BLaER1 treated with 17β-estradiol and CSF1 and Interleukin-3, amounts not matched to agents 10 nM and 100 nM (cell line): ENCODE data around the gene EXOC2.

ENCODE experiments used
- H3K27ac ChIP-seq, 11 experiments: shearing (Covaris generic); formaldehyde crosslinking; 2 replicates each; pipeline ENCODE4 v1.8.1; 2022
- H3K27me3 ChIP-seq, 11 experiments: shearing (Covaris generic); formaldehyde crosslinking; 2 replicates each; pipeline ENCODE4 v1.8.1; 2022
- H3K36me3 ChIP-seq, 11 experiments: shearing (Covaris generic); formaldehyde crosslinking; 2 replicates each; pipeline ENCODE4 v1.8.1; 2022
- H3K4me1 ChIP-seq, 10 experiments: shearing (Covaris generic); formaldehyde crosslinking; 2 replicates each; pipeline ENCODE4 v1.8.1; 2022
- H3K4me2 ChIP-seq, 11 experiments: shearing (Covaris generic); formaldehyde crosslinking; 2 replicates each; pipeline ENCODE4 v1.8.1; 2022
- H3K4me3 ChIP-seq, 10 experiments: shearing (Covaris generic); formaldehyde crosslinking; 2 replicates each; pipeline ENCODE4 v1.8.1; 2022
- H3K9ac ChIP-seq, 11 experiments: shearing (Covaris generic); formaldehyde crosslinking; 2 replicates each; pipeline ENCODE4 v1.8.1; 2022
- H3K9me3 ChIP-seq, 11 experiments: shearing (Covaris generic); formaldehyde crosslinking; replicated peaks in 1 of 11; 2 replicates each; pipeline ENCODE4 v1.8.1; 2022
- H4K20me1 ChIP-seq, 11 experiments: shearing (Covaris generic); formaldehyde crosslinking; 2 replicates each; pipeline ENCODE4 v1.8.1; 2022
- Cebpa-rat ChIP-seq, 11 experiments: shearing (Covaris generic); IDR thresholded peaks; 2 replicates each; pipeline ENCODE4 v1.8.1; 2022

EXOC2 gene

DNA sequence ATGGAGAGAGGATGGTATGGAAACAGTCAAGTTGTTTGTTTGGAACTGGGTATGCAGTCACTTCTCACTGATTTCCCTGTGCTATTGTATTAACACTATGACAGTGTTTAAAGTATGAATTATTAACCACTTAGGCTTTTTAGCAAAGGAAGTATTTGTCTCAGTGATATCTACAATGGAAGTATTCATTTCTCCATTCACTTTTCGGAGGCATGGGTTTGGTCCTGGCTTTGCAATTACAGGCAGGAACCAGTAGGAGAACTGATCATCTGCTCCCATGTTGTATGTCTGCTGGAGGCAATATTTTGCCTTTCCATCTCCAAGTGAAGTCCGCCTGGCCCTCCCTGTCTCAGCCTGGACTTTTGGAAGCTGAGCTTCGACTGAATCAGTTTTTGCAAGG, 30.6 kb upstream of the EXOC2 start:
- no peak for TF ChIP-seq Cebpa-rat (IDR thresholded peaks at IDR 0.05)
- Histone ChIP-seq H3K4me1 (peaks cover 11 to 14% (median 12%) of the 10 kb centered on the region in 10 experiments), H3K9ac (no peak overlapping the region), H3K9me3 (no peaks in the 10 kb centered on the region), H4K20me1 (no peaks in the 10 kb centered on the region), H3K4me3 (no peak overlapping the region), H3K27ac (no peak overlapping the region), H3K27me3 (no peaks in the 10 kb centered on the region; a peak in 1 of 22 replicates), H3K4me2 (no peak overlapping the region; a peak in 1 of 22 replicates), H3K36me3 (no peaks in the 10 kb centered on the region)

DNA sequence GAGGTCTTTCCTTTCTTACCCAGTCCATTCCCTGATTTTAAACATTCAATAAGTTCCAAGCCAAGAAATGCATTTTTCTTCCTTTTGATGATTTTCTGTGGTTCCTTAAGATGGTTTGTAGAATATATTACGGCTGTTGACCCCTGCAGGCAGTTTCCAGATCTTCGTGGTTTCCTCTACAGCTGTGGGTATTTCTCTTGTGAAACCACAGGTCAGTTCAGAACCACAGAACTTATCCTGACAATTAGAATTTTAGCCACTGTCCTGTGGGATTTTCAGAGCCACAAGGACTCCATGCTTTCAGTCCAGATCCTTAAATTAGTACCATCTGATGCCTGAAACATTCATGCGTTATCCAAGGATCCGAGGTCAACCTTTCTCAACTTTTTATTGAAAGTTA, 29.7 kb upstream of the EXOC2 start:
- Histone ChIP-seq H3K9ac (no peak overlapping the region), H4K20me1 (no peaks in the 10 kb centered on the region), H3K4me1 (peaks cover 11 to 14% (median 12%) of the 10 kb centered on the region in 10 experiments), H3K4me2 (peak overlapping the region; percentile 51 to 75 (median 64); a peak in 21 of 22 replicates), H3K27ac (no peak overlapping the region), H3K9me3 (no peaks in the 10 kb centered on the region), H3K36me3 (no peaks in the 10 kb centered on the region), H3K27me3 (no peaks in the 10 kb centered on the region; a peak in 1 of 22 replicates), H3K4me3 (no peak overlapping the region)
- no peak for TF ChIP-seq Cebpa-rat (IDR thresholded peaks at IDR 0.05)

DNA sequence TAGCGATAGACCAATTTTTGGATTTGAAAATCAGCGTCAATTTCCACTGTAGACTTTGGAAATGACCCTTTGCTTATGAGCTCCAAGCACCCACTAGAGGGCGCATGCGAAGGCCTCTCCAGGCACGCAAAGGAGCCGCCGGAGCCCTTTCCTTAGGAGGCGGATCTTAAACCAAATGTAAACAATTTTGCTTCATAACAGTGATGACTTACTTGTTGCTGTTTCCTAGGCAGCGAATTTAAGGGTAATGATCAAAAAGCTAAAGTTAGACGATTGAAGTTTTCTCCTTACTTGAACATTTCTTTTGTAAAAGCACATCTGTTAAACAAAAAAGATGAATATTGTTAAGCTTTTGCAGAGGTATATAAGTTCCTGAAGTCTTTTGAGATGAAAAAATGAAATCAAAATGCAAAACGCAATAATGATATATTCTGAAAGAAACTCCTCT, 29.2 kb upstream of the EXOC2 start:
- Histone ChIP-seq H3K4me2 (peak overlapping the region; percentile 51 to 75 (median 64)), H3K9me3 (no peaks in the 10 kb centered on the region), H3K27me3 (no peaks in the 10 kb centered on the region; a peak in 1 of 22 replicates), H3K36me3 (no peaks in the 10 kb centered on the region), H3K4me1 (peaks cover 11 to 14% (median 12%) of the 10 kb centered on the region in 10 experiments), H3K27ac (no peak overlapping the region), H3K9ac (no peak overlapping the region), H4K20me1 (no peaks in the 10 kb centered on the region), H3K4me3 (no peak overlapping the region)
- no peak for TF ChIP-seq Cebpa-rat (IDR thresholded peaks at IDR 0.05)

DNA sequence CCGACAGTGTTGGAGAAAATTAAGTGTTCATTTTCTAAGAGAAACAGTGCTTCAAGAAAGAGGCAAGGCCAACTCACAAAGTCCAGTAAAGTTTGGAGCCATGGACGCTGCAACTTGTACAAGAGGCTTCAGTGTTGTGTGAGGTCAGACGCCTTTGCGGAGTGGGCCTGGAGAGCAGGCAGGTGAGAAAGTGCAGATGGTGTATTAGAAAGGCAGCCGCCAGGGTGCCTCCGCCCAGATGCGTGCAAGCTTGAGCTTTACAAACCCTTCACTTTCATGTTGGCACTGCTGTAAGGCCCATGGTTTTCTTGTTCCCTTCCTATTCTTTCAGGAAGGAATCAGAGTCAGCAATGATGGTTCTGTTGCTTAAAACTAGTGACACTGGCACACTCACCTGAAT, 25.4 kb upstream of the EXOC2 start:
- Histone ChIP-seq H3K4me2 (no peak overlapping the region), H3K36me3 (no peaks in the 10 kb centered on the region), H3K9ac (no peak overlapping the region), H3K9me3 (no peaks in the 10 kb centered on the region), H3K27ac (no peak overlapping the region), H3K4me3 (no peak overlapping the region), H3K27me3 (no peaks in the 10 kb centered on the region; a peak in 1 of 22 replicates), H3K4me1 (peaks cover 11 to 14% (median 12%) of the 10 kb centered on the region in 10 experiments), H4K20me1 (no peaks in the 10 kb centered on the region)
- TF ChIP-seq Cebpa-rat (IDR thresholded peaks at IDR 0.05) = no peak

DNA sequence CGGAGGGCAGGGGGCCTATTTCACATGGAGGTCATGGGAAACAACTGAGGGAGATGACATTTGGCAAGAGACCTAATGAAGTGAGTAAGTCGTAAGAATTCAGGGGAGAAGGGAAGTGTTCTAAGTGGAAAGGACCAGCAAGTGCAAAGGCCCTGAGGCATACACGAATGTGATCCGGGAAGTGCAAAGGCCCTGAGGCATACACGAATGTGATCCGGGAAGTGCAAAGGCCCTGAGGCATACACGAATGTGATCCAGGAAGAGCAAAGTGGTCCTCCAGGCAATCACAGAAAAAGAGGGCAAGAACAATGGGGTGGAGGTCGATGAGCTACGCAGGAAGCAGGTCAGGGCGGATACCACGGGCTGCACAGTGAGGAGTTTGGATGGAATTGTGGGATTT, 24.2 kb upstream of the EXOC2 start:
- TF ChIP-seq Cebpa-rat (IDR thresholded peaks at IDR 0.05) = no peak
- Histone ChIP-seq H3K4me2 (no peak overlapping the region), H3K9me3 (no peaks in the 10 kb centered on the region), H3K4me1 (peaks cover 1 to 2% (median 2%) of the 10 kb centered on the region in 10 experiments; a peak in 19 of 20 replicates), H3K9ac (no peak overlapping the region), H4K20me1 (no peaks in the 10 kb centered on the region), H3K27me3 (no peaks in the 10 kb centered on the region), H3K36me3 (no peaks in the 10 kb centered on the region), H3K27ac (no peak overlapping the region), H3K4me3 (no peak overlapping the region)

DNA sequence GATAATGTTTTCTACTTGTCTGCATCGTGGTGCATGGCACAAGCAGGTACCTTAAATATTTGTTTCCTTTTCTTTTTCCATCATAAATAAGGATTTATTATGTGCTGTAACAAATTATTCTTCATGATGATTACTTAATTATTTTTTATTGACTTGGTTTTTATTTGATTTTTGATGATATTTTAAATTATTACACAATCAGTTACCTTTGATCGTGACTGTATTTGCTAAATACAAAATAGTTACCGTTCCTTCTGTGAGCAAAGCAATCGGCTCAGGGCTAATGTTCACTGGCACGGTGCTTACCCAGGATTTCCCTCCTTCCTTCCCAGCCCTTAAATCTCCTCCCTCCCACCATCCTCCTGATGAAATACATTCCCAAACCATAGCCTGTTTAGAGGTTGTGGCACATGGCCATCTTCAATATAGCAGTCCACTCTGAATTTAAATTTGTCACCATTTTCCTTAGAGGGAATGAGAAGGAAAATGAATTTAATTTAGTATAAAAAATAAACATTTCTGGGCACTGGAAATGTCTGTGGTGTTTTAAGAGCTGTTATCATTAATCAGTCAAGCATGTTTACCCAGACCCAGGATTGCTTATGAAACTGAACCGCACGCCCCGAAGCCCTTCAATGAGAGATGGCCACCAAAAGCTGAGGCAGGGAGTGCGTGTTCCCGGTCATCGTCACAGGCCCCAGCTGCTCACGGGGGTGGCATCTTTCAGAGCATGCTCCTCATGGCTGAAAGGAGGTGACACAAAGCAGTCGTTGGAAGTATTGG, 23.0 kb upstream of the EXOC2 start:
- no peak overlapping the region for H3K9ac ChIP-seq

DNA sequence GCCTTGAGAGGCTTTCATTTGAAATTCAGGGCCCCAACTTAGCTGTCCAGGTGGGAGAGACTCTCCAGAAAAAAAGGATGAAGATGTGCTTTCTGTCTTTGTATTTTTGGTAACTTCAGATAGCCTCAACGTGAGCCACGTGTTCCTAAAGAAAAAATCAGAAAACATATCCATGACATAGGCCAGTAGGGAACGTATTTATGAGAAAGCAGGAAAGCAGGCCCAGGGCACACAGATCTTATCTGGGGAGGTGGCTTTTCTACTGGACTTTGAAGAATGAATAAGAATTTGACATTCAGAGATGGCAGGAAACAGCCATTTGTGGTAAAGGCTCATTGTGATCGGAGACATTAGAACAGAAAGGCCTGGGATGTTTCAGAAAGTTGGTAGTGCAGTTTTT, 21.2 kb upstream of the EXOC2 start:
- no peak overlapping the region for H3K4me3 ChIP-seq
- H3K4me2 ChIP-seq = no peak overlapping the region
- no peaks in the 10 kb centered on the region for H3K9me3 ChIP-seq
- H3K9ac ChIP-seq = no peak overlapping the region
- no peaks in the 10 kb centered on the region for H4K20me1 ChIP-seq
- H3K4me1 ChIP-seq = peaks cover 6 to 17% (median 15%) of the 10 kb centered on the region in 10 experiments; a peak in 19 of 20 replicates
- no peak for TF ChIP-seq Cebpa-rat (IDR thresholded peaks at IDR 0.05)
- H3K27me3 ChIP-seq = no peaks in the 10 kb centered on the region
- H3K27ac ChIP-seq = no peak overlapping the region
- no peaks in the 10 kb centered on the region for H3K36me3 ChIP-seq

More for the DNA sequence above, 23.0 kb upstream of the EXOC2 start:
- Histone ChIP-seq H3K9me3 (no peaks in the 10 kb centered on the region), H3K4me2 (no peak overlapping the region), H3K4me3 (no peak overlapping the region), H4K20me1 (no peaks in the 10 kb centered on the region), H3K27me3 (no peaks in the 10 kb centered on the region), H3K36me3 (no peaks in the 10 kb centered on the region), H3K27ac (no peak overlapping the region), H3K4me1 (peaks cover 6 to 9% (median 7%) of the 10 kb centered on the region in 10 experiments; a peak in 17 of 20 replicates)
- TF ChIP-seq Cebpa-rat (IDR thresholded peaks at IDR 0.05) = peak in 1 of 11 experiments; percentile 39; a peak in 1 of 22 replicates

DNA sequence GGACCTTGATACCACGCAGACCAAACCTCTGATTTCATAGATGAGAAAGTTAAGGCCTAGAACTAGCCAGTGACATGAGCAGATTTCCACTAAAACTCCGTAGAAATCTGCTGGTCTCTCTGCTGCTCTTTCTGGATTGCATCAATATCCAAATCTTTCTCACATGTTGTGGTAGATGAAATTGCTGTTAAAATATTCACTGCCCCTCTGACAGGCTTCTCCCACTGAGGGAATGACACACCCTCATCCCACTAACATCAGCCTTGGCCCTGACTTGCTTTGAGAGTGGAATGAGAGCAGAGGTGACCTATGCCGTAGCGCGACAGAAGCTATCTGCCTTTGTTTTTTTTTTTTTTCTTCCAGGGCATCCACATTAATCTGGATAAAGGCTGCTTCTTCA, 20.4 kb upstream of the EXOC2 start:
- H3K4me1 ChIP-seq = peaks cover 6 to 17% (median 15%) of the 10 kb centered on the region in 10 experiments; a peak in 19 of 20 replicates
- no peak overlapping the region for H3K4me2 ChIP-seq
- no peak overlapping the region for H3K9ac ChIP-seq
- TF ChIP-seq Cebpa-rat (IDR thresholded peaks at IDR 0.05) = no peak
- H4K20me1 ChIP-seq = no peaks in the 10 kb centered on the region
- H3K27ac ChIP-seq = no peak overlapping the region
- no peaks in the 10 kb centered on the region for H3K27me3 ChIP-seq
- H3K9me3 ChIP-seq = no peaks in the 10 kb centered on the region
- no peak overlapping the region for H3K4me3 ChIP-seq
- H3K36me3 ChIP-seq = no peaks in the 10 kb centered on the region

DNA sequence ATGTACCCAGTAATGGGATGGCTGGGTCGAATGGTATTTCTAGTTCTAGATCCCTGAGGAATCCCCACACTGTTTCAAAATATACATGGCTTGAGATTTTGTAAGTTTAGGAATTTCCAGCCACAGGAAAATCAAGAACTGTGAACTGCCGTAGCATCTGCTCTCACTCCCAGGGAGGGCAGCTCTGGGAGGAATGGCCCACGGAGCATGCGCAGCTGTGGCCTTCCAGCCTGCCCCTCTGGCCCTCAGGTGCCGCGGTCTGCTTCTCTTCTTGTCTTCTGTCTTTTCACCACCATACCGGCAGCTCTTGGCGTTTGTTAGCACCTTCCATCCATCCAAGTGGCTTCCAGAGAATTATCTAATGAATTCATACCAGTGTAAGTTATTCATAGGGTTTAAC, 19.9 kb upstream of the EXOC2 start:
- H3K27ac ChIP-seq = no peak overlapping the region
- H3K4me3 ChIP-seq = no peak overlapping the region
- H4K20me1 ChIP-seq = no peaks in the 10 kb centered on the region
- no peak for TF ChIP-seq Cebpa-rat (IDR thresholded peaks at IDR 0.05)
- H3K36me3 ChIP-seq = no peaks in the 10 kb centered on the region
- H3K27me3 ChIP-seq = no peaks in the 10 kb centered on the region
- no peak overlapping the region for H3K9ac ChIP-seq
- H3K9me3 ChIP-seq = no peaks in the 10 kb centered on the region
- H3K4me2 ChIP-seq = no peak overlapping the region
- peaks cover 6 to 17% (median 15%) of the 10 kb centered on the region in 10 experiments; a peak in 19 of 20 replicates for H3K4me1 ChIP-seq
